Loucy (cell line): Measurements from ENCODE around the gene CX3CR1.

ENCODE experiments used
- EZH2phosphoT487 ChIP-seq: fragments of 200-600 bp; IDR thresholded peaks from 2 replicates; pipeline ENCODE4 v1.6.1; 2018; ENCODE audit warnings: antibody characterized with exemption, mild to moderate bottlenecking, moderate library complexity, borderline replicate concordance
- TF ChIP-seq, protein P1 (sequence below): fragments of 200-600 bp; sonication (generic); conservative IDR thresholded peaks from 2 replicates; pipeline ENCODE4 v1.5.1; 2014; ENCODE audit warnings: mild to moderate bottlenecking, antibody characterized with exemption, low read length

DNA sequence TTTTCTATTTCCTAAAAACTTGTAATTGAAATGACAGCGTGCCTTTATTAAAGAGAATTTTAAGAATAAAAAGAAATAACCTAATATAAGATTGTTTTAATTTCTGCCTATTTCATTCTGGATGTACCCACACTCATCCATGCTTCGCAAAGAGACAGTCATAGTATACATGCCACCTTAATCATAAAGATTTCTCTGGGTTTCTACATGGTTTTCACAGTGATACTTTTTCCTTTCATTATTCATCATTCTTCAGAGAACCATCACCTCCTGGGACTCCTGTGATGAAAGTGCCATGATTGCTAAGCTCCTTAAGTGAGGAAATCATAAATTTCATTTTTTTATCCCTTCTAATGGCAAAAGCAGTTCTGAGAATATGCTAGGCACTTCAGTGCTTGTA, 45.4 kb upstream of the CX3CR1 start:
- TF ChIP-seq, protein P1, sequence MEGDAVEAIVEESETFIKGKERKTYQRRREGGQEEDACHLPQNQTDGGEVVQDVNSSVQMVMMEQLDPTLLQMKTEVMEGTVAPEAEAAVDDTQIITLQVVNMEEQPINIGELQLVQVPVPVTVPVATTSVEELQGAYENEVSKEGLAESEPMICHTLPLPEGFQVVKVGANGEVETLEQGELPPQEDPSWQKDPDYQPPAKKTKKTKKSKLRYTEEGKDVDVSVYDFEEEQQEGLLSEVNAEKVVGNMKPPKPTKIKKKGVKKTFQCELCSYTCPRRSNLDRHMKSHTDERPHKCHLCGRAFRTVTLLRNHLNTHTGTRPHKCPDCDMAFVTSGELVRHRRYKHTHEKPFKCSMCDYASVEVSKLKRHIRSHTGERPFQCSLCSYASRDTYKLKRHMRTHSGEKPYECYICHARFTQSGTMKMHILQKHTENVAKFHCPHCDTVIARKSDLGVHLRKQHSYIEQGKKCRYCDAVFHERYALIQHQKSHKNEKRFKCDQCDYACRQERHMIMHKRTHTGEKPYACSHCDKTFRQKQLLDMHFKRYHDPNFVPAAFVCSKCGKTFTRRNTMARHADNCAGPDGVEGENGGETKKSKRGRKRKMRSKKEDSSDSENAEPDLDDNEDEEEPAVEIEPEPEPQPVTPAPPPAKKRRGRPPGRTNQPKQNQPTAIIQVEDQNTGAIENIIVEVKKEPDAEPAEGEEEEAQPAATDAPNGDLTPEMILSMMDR: no peak
- TF ChIP-seq EZH2phosphoT487: no peak
